ENCODE data around the gene DCTN2. TPM values are rescaled to one million over a fixed set of nuclear protein-coding genes. Genes with fewer than 3 reads are reported as not detected.
A peak's percentile ranks its signal among the peaks of the same experiment; 100 is the strongest.

Gene DCTN2
- total and polyA plus RNA-seq, 3 donors from 2014 or later: 109 to 196 (median 122) TPM

GRCh38 chr12:57523706-57524614, 23.0 kb downstream of the DCTN2 start:
- H3K9me3 ChIP-seq: no peaks in the 10 kb centered on the region
- H3K27me3 ChIP-seq: no peaks in the 10 kb centered on the region
- no peak for DNase-seq
- intact Hi-C loops (cut with DNase I; ENCODE audit: low total_unique reads): no loop called here
- WGBS, 2 donors: 44 to 47% methylated on average over 14 of the region's 14 CpGs
- H3K27ac ChIP-seq: peak overlapping the region; percentile 82 to 99
- peak overlapping the region; percentile 90 to 97 for H3K4me3 ChIP-seq
- peaks cover 30% of the 10 kb centered on the region for H3K4me1 ChIP-seq
- no peaks in the 10 kb centered on the region for H3K36me3 ChIP-seq (ENCODE audit: low read depth, missing control alignments)
- TF ChIP-seq POLR2A (IDR thresholded peaks at IDR 0.05): no peak
- no peak for TF ChIP-seq CTCF (IDR thresholded peaks at IDR 0.05)

- H3K9me3 ChIP-seq: no peaks in the 10 kb centered on the region
- no peaks in the 10 kb centered on the region for H3K36me3 ChIP-seq (ENCODE audit: low read depth, missing control alignments)
- intact Hi-C loops (cut with DNase I; ENCODE audit: low total_unique reads): no loop called here
- H3K27me3 ChIP-seq: no peaks in the 10 kb centered on the region
- peaks cover 37% of the 10 kb centered on the region for H3K4me1 ChIP-seq
- 1% methylated on average over 14 to 27 of the region's 38 CpGs for WGBS, 2 donors
- H3K27ac ChIP-seq: peak overlapping the region; percentile 82 to 99
- DNase-seq: peak; percentile 57
- H3K4me3 ChIP-seq: peak overlapping the region; percentile 90 to 97
- no peak for TF ChIP-seq CTCF (IDR thresholded peaks at IDR 0.05)
- TF ChIP-seq POLR2A (IDR thresholded peaks at IDR 0.05): no peak
Observed at GRCh38 chr12:57522887-57523705, 23.9 kb downstream of the DCTN2 start.

- Histone ChIP-seq H3K27ac (peak within 1 kb of the TSS; percentile 96 to 99), H3K4me1 (peaks cover 45% of the 10 kb centered on the region), H3K4me3 (peak within 1 kb of the TSS; percentile 90 to 97), H3K9me3 (no peaks in the 10 kb centered on the region), H3K27me3 (no peaks in the 10 kb centered on the region), H3K36me3 (ENCODE audit: low read depth, missing control alignments) (no peaks in the 10 kb centered on the region)
- intact Hi-C loops (cut with DNase I; ENCODE audit: low total_unique reads): no loop called here
- TF ChIP-seq CTCF (IDR thresholded peaks at IDR 0.05) (no peak), POLR2A (IDR thresholded peaks at IDR 0.05) (peak; percentile 22)
- 2 to 8% methylated on average over 3 to 48 of the region's 57 CpGs for WGBS, 2 donors
- peak; percentile 93 for DNase-seq
Observed at GRCh38 chr12:57522011-57522886, 24.7 kb downstream of the DCTN2 start, which contains the start of gene MBD6. TSS of gene MBD6 (plus strand) at chr12:57522824. CDS start at chr12:57524304, 1,480 bp downstream.

- H3K36me3 ChIP-seq (ENCODE audit: low read depth, missing control alignments): no peaks in the 10 kb centered on the region
- H3K27ac ChIP-seq: peak overlapping the region; percentile 96 to 99
- H3K4me1 ChIP-seq: peaks cover 46% of the 10 kb centered on the region
- DNase-seq: peak; percentile 74
- H3K9me3 ChIP-seq: no peaks in the 10 kb centered on the region
- no peaks in the 10 kb centered on the region for H3K27me3 ChIP-seq
- peak overlapping the region; percentile 90 to 97 for H3K4me3 ChIP-seq
- intact Hi-C loops (cut with DNase I; ENCODE audit: low total_unique reads): no loop called here
- 21 to 25% methylated on average over 17 of the region's 17 CpGs for WGBS, 2 donors
- TF ChIP-seq CTCF (IDR thresholded peaks at IDR 0.05): no peak
- no peak for TF ChIP-seq POLR2A (IDR thresholded peaks at IDR 0.05)
Observed at GRCh38 chr12:57521525-57522010, 25.4 kb downstream of the DCTN2 start.

All from testis (tissue), 3 donors.